ENCODE measurements around the gene MTM1.

MTM1 gene

GRCh38 chrX:150568320-150569154, at the start of gene MTM1:
MTM1 (plus strand) TSS chrX:150568621; CDS start chrX:150592615, 23,994 bp downstream.
- DNase-seq = peak; percentile 88

GRCh38 chrX:150522494-150522893, 45.9 kb upstream of the MTM1 start:
- no peak for DNase-seq

GRCh38 chrX:150525061-150525919, 43.1 kb upstream of the MTM1 start:
- no peak for DNase-seq

- DNase-seq = no peak
Measured at GRCh38 chrX:150526692-150527091, 41.7 kb upstream of the MTM1 start.

GRCh38 chrX:150527108-150527507, 41.3 kb upstream of the MTM1 start:
- DNase-seq = no peak

- DNase-seq = no peak
Measured at GRCh38 chrX:150529587-150529986, 38.8 kb upstream of the MTM1 start.

GRCh38 chrX:150530821-150531220, 37.6 kb upstream of the MTM1 start:
- DNase-seq = no peak

- no peak for DNase-seq
Measured at GRCh38 chrX:150531467-150531866, 37.0 kb upstream of the MTM1 start.

GRCh38 chrX:150533863-150534262, 34.6 kb upstream of the MTM1 start:
- DNase-seq = no peak

- no peak for DNase-seq
Measured at GRCh38 chrX:150536455-150537116, 31.8 kb upstream of the MTM1 start.

GRCh38 chrX:150537851-150538250, 30.6 kb upstream of the MTM1 start:
- no peak for DNase-seq

- DNase-seq = no peak
Measured at GRCh38 chrX:150540965-150541364, 27.5 kb upstream of the MTM1 start.

- no peak for DNase-seq
Measured at GRCh38 chrX:150542846-150543229, 25.6 kb upstream of the MTM1 start.

GRCh38 chrX:150543230-150544155, 24.9 kb upstream of the MTM1 start:
- DNase-seq = no peak

- no peak for DNase-seq
Measured at GRCh38 chrX:150544222-150544787, 24.1 kb upstream of the MTM1 start.

GRCh38 chrX:150544835-150545770, 23.3 kb upstream of the MTM1 start:
- no peak for DNase-seq

GRCh38 chrX:150546711-150547153, 21.7 kb upstream of the MTM1 start:
- DNase-seq = no peak

- no peak for DNase-seq
Measured at GRCh38 chrX:150547375-150548115, 20.9 kb upstream of the MTM1 start.

GRCh38 chrX:150548251-150548650, 20.2 kb upstream of the MTM1 start:
- DNase-seq = no peak

- DNase-seq = no peak
Measured at GRCh38 chrX:150548684-150549083, 19.7 kb upstream of the MTM1 start.

Data from NCI-H226 (cell line).